DMS153 treated with DMSO at 0.1 percent for 48 hours (cell line): Measurements from ENCODE around the gene CRTC2.
"Not testable (repeated sequence)": the region's sequence is repeated elsewhere in the genome, so short reads cannot be mapped to it uniquely, and the experiment has no call there.

Source experiments
- DNase-seq: peaks from one replicate; lab custom pipeline; 2025; ENCODE audit not compliant: unreplicated experiment; lab: John Stamatoyannopoulos, UW

Gene CRTC2, protein sequence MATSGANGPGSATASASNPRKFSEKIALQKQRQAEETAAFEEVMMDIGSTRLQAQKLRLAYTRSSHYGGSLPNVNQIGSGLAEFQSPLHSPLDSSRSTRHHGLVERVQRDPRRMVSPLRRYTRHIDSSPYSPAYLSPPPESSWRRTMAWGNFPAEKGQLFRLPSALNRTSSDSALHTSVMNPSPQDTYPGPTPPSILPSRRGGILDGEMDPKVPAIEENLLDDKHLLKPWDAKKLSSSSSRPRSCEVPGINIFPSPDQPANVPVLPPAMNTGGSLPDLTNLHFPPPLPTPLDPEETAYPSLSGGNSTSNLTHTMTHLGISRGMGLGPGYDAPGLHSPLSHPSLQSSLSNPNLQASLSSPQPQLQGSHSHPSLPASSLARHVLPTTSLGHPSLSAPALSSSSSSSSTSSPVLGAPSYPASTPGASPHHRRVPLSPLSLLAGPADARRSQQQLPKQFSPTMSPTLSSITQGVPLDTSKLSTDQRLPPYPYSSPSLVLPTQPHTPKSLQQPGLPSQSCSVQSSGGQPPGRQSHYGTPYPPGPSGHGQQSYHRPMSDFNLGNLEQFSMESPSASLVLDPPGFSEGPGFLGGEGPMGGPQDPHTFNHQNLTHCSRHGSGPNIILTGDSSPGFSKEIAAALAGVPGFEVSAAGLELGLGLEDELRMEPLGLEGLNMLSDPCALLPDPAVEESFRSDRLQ

DNA sequence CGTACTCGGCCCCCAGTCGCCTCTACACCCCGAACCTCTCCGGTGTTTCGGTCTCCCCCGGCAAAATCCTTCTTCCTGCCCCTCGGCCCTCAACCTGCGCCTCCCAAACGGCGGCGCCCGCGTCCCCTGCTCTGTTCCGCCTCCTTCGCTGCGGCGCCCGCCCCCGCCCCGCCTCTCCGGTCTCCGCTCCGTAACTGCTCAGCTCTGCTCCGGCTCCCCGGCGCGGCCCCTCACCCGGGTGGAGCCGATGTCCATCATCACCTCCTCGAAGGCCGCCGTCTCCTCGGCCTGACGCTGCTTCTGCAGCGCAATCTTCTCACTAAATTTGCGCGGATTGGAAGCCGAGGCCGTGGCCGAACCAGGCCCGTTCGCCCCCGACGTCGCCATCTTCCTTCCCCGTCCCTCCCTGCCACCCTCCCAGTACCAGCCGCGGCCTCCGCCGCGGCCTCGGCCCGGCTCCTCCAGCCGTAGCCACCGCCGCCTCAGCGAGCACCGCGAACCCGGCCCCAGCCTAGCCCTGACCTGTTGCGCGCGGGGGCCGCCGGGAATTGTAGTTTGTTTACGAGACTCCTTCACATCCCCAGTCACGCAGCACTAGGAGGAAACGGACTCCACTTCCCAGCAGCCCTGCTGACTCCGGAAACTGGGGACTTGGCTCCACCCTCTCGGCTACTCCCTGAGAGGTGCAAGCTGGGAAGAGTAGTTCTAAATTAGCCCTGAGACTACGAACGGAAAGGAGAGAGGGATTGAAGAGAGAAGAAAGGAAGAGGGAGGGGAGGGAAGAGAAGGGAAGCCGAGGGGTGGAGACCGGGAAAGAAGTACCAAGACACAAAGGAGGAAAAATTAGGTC lies at the start of gene CRTC2:
TSS of gene CRTC2 (minus strand) at position 502 of the 850 bp plus-strand sequence. CDS start at position 387, 115 bp downstream.
- peak; percentile 99 for DNase-seq

DNA sequence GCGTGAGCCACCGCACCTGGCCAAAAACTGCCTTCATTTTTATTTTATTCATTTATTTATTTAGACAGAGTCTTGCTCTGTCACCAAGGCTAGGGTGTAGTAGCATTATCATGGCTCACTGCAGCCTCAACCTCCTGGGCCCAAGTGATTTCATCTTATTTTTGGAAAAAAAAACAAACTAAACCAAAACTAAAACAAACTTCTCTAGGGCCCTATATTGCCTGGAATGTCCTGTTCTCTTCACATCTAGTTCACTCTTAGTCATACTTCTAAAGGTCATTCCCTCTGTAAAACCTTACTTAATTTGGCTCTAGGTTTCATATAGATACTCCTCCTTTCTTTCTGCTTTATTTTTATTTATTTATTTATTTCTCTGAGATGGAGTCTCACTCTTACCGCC lies 47.7 kb upstream of the CRTC2 start:
- DNase-seq: no peak

DNA sequence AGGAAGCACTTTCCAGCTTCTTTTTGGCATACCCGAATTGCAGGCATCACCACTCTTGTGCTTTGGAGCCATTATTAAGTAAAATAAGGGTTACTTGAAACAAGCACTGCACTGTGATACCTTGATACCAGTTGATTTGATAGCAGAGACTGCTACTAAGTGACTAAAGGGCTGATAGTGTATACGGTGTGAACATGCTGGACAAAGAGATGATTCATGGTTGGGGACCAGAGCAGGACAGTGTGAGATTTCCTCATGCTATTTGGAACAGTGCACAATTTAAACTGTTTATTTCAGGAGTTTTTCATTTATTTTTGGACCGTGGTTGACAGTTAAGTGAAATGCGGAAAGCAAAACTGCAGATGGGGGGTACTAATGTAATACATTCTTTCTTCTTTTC lies 42.0 kb upstream of the CRTC2 start:
- DNase-seq: no peak

DNA sequence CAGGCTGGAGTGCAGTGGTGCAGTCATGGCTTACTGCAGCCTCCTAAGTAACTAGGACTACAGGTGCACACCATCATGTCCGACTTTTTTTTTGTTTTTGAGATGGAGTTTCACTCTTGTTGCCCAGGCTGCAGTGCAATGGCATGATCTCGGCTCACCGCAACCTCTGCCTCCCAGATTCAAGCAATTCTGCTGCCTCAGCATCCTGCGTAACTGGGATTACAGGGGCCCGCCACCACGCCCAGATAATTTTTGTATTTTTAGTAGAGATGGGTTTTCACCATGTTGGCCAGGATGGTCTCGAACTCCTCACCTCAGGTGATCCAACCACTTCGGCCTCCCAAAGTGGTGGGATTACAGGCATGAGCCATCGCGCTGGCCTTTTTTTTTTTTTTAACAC lies 38.5 kb upstream of the CRTC2 start:
- DNase-seq: not testable (repeated sequence)

DNA sequence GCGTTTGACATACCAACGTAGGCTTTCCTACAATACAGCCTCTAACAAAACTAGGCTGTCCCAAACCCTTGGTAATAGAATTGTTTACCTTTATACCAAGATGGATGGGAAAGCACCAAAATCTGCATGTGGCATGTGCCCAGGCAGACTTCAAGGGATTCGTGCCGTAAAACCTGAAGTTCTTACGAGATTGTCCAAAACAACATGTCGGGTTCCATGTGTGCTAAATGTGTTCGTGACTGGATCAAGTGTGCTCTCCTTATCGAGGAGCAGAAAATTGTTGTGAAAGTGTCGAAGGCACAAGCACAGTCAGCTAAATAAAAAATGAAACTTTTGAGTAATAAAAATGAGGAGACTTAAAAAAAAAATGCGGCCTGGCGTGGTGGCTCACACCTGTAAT lies 37.2 kb upstream of the CRTC2 start:
- no peak for DNase-seq

DNA sequence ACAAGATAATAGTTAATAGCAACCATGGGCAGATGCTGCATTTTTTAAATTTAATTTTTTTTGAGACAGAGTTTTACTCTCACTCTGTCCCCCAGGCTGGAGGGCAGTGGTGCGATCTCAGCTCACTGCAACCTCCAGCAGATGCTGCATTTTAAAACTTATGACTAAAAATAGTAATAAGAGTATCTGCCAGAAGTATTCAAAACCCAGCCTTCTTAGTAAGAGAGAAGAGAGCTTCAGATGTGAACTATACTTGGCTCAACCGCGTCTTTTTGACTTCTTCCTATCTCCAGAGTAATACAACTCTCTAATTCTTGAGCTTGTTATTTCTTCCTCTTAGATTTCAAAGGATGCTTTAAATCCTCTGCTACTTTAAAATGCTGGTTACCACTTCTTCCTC lies 36.8 kb upstream of the CRTC2 start:
- DNase-seq: no peak

DNA sequence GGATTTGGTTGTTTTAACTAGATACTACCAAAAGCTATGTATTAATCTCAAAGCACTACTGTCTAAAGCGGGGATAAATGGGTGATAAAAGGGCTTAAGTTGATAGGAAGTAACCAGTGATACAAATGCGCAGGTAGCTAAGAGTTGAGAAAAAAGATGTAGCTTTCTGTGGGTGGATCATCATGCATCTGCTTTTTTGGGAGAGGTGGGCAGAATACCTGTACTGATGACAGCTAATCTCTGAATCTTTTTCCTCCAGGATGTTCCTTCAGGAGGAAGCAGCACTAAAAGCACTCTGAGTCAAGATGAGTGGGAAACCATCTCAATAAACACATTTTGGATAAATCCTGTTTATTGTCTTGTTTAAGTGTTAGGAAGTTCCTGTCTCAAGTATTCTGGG lies 33.4 kb upstream of the CRTC2 start:
- no peak for DNase-seq

DNA sequence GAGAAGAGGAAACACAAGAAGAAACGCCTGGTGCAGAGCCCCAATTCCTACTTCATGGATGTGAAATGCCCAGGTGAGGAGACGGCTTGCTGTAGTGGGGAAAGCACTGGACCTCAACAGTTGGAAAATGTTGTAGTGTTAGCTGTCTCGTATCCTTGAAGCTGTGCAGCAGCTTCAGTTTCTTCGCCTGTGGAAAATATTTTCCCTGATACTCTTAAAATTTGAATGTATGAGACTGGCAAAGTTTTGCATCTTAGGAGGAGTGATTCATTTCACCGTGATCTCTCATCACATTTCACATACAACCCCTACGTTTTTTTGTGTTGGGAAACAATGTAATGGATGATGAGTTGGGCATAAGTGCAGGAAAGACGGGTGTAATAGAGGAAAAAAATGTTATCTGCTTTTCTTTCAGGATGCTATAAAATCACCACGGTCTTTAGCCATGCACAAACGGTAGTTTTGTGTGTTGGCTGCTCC lies 32.8 kb upstream of the CRTC2 start:
- no peak for DNase-seq

DNA sequence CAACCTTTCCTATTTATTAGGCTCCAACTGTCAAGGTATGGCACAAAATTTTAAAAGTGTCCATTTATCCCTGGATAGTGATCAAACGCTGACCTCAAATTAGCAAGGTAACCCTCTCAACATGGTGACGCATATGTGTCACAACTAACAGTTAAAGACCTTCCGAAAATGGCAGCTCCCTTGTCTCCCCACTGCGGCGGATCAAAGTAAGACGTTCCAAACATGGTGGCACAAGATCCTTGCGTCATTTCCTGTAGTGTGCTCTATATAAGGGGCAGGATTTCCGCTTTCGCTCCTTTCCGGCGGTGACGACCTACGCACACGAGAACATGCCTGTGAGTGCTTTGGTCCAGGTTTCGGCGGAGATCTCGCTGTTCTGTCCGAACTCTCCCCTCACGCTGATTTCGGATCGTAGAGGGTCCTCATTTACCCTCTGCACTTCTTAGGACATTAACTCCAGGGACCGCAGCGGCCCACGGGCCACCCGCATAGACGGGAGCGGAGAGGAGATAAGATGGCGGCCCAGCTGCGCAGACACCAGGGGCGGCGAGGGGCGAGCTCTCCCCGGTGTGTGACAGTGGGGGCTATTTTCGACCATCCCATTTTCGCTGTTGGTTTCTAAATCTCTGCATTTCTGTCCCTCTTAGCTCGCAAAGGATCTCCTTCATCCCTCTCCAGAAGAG lies 32.2 kb upstream of the CRTC2 start, which contains the start of gene RPS27:
TSS of gene RPS27 (plus strand) at position 295 of the 683 bp plus-strand sequence. CDS start at position 330, 35 bp downstream.
- peak; percentile 100 for DNase-seq

DNA sequence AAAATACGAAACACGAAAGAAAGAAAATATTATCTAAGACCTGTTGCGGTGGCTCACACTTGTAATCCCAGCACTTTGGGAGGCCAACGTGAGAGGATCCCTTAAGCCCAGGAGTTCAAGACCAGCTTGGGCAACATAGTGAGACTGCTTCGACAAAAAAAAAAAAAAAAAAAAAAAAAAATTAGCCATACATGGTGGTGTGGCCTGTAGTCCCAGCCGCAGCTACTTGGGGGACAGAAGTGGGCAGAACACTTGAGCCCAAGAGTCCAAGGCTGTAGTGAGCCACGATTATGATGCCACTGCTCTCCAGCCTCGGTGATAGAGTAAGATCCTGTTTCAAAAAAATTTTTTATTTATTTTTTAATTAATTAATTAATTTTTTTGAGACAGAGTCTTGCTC lies 29.2 kb upstream of the CRTC2 start:
- DNase-seq: no peak

DNA sequence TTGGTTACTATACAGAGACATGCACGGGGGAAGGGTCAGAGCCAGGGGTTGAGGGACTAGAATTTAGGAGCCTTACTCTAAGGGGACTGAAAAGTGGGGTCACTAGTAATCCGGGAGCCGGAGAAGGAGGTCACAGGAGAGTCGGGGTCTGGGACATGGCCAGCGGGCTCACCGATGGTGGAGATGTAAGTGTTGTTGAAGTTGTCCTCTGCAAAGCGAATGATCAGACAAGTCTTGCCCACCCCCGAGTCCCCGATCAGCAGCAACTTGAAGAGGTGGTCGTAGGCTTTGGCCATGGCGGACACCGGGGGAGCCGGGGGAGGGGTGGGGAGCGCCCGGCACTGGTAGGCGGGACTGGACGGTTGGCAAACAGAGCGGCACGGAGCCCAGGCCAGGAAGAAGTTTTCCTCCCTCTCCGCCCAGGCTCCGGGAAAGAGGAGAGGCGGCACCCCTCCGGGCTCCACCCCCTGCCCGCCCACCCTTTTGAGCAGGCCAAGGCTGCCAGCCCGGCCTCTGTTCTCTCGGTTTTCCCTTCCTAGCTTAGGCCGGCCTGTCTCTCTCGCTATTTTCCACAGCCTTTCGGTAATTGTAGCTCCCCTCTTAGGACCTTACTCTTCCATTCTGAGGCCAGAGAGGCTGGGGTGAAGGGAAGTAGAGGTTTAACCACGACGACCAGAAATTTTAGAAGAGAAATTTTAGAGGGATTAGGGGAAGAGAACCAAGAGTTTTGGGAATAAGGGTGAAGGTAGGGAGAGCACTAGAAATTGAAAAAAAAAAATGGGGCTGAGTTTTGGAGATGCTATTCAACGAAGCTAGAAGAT lies 27.7 kb upstream of the CRTC2 start, which contains the start of gene RAB13:
TSS of gene RAB13 (minus strand) at position 399 of the 821 bp plus-strand sequence. CDS start at position 296, 103 bp downstream.
- DNase-seq: peak; percentile 87

DNA sequence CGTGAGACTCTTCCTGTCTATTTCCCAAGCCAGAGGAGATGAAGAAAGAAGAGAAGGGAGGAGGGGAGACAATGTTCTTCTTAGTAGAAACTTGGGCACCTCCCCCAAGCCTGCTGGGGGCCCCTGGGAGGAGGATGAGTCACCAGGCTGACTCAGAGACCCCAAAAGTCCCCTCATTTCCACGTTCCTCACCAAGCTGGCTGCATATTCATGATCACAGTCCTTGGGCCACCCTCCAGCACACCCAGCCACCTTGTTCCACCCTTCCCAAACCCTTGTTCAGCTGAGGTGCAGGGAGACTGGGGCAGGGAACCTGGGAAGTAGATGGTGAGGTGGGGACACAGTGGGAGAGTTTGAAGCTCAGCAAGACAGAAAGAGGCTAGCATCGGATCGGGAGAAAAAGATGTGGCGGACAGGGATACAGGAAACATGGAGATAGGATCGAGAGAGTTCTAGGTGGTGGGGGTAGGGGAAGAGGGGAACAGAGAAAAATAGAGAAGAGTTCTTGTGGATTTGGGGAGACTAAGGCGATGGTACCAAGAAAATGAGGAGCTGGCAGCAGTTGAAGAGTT lies 27.0 kb upstream of the CRTC2 start:
- no peak for DNase-seq

DNA sequence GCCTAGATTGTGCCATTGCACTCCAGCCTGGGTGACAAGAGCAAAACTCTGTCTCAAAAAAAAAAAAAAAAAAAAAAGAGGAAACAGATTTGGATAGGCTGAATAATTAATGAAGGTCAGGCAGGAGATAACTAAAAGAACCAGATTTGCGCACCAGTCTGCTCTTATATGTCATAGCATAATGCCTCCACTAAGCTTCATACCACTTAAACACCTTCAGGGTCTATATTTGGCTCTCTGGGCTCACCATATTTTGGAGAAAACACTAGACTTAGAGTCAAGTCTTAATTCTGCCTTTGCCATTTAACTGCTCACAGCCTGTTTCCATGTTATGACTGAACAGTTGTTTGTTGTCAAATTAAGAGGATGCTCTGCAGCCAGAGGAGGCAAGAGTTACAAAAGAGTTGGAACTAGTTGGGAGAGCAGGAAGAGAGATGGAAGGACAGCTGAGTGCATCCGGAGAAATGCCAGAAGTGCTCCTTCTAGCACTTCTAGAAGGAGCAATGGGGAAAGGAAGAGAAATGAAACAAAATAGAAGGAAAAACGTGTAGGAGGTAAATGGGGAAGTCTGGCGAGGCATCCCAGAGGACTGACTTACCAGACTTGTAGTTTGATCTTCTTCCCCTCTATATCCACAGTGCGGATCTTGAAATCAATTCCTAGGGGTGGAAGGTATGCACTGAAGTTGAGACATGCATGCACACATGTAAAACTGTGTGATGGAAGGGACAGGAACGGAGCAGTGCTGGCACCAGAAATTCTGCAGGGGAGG lies 25.9 kb upstream of the CRTC2 start:
- no peak for DNase-seq

DNA sequence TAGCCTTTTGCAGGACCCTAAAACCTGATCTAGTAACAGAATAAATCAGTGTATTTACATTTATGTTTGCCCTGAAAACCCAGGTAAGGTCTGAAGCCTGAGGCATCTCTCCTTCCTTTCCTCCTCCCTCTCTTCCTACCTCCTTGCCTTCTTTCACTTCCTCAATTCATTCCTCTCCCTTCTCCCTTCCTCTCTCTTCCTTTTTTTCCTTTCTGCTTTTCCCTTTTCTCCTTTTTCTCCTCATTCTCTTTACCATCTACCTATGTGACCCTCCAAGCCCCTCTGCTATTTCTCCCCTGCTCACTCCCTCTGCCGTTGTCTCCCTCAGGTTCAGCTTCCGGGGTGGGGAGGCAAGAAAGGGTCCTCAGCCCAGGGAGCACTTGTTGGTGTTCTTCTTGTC lies 23.3 kb upstream of the CRTC2 start:
- not testable (repeated sequence) for DNase-seq

DNA sequence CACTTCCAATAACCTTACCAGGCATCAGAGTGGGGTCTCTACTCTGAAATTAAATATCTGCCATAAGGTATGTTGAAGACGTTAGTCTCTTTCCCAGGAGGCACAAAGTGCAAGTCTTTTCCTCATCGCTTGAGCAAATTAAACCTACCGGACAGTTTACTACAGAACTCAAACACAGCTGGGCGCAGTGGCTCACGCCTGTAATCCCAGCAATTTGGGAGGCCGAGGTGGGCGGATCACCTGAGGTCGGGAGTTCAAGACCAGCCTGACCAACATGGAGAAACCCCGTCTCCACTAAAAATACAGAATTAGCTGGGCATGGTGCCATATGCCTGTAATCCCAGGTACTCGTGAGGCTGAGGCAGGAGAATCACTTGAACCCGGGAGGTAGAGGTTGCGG lies 20.7 kb upstream of the CRTC2 start:
- DNase-seq: not testable (repeated sequence)

DNA sequence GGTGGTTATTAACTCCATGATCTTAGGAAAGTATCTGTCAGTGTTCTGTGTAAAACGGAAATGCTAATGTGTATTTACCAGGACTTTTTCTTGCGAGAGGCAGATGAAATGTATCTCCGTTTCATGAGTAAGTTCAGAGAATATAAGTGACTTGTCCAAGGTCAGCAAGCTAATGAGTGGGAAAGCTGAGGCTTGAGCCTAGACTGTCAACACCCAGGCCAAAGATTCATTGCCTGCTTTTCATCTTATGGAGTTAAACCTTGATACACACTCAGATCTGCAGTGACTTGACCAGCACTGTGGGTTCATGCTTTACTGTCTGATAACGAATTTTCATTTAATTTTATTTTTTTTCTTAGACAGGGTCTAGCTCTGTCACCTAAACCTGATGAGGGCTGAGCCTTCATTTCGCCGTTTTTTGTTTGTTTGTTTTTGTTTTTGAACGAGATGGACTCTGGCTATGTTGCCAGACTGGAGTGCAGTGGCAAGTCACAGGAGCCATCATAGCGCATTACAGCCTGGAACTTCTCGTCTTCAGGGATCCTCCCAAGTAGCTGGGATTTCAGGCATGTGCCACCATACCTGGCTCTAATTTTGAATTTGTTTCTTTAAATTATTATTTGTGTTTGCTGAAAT lies 20.0 kb upstream of the CRTC2 start:
- DNase-seq: no peak

DNA sequence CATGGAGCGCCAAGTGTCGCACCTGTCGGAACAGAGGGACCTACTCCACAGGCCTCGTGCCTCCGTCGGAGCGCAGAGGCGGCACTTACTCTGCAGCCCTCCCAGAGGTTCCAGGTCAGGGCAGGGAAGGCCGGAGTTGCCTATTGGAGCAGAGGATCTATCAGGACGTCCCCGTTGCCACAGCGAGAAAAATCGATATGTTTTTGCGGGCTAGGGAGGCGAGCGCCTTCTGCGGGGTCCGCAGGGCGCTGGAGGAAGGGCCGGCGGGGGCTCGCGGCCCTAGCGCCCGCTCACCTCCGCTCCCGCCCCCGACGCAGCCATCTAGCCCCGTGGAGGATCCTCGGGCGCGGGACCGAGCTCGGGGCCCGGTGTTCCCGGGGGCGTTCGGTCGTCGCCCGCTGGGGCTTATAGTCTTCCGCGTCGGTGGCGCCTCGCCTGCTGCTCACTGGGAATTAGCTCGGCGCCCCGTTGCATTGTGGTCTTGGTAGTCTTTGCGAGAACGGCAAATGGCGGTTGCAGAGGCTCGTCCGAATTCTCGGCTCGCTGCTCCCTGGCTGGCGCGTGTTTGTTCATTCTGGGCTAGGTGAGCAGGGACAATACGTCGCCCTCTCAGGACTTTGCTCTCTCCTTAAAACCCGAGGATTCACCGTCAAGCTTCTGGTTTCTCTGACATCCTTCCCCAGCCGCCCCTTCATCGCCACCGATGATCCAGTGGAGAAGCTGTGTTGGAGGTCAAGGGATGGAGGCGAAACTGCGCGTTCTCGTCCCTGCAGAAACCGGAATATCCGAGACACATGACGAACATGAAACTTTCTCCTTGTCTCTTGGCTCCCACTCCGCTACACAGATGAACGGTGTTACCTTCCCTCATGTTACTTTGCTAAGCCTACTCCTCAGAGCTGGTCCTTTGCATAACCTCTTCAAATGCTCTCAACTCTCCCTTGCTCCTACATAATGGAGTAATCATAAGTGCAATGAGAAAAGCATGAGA lies 19.1 kb upstream of the CRTC2 start, which contains the start of gene JTB:
TSS of gene JTB (minus strand) at position 425 of the 991 bp plus-strand sequence. CDS start at position 3, 422 bp downstream.
- peak; percentile 81 for DNase-seq
